GM08714 (cell line): ENCODE measurements around the gene SVIL.
"Not testable (repeated sequence)": the region's sequence is repeated elsewhere in the genome, so short reads cannot be mapped to it uniquely, and the experiment has no call there.

Experiments used
- H3K4me3 ChIP-seq: fragments of 200-500 bp; sonication (Bioruptor generic); 2 replicates; pipeline ENCODE4 v1.5.1; 2014; ENCODE audit warnings: mild to moderate bottlenecking, low read length, inconsistent platforms
- ZNF274 ChIP-seq: IDR thresholded peaks from 2 replicates; pipeline ENCODE4 v1.6.1; 2012; ENCODE audit warnings: mild to moderate bottlenecking, low read depth, low read length

SVIL gene

GRCh38 chr10:29508554-29509244 lies 126.1 kb downstream of the SVIL start:
- no peak overlapping the region for H3K4me3 ChIP-seq
- TF ChIP-seq ZNF274, result no peak

- H3K4me3 ChIP-seq, result not testable (repeated sequence)
Observed at GRCh38 chr10:29507750-29508149, 127.0 kb downstream of the SVIL start.

- not testable (repeated sequence) for H3K4me3 ChIP-seq
Observed at GRCh38 chr10:29506324-29506921, 128.3 kb downstream of the SVIL start.

GRCh38 chr10:29502351-29502750 lies 132.4 kb downstream of the SVIL start:
- H3K4me3 ChIP-seq, result no peak overlapping the region
- TF ChIP-seq ZNF274, result no peak

- H3K4me3 ChIP-seq, result no peak overlapping the region
- TF ChIP-seq ZNF274, result no peak
Observed at GRCh38 chr10:29501692-29502091, 133.1 kb downstream of the SVIL start.

GRCh38 chr10:29499993-29500537 lies 134.7 kb downstream of the SVIL start:
- no peak for TF ChIP-seq ZNF274
- H3K4me3 ChIP-seq, result no peak overlapping the region

- H3K4me3 ChIP-seq, result no peak overlapping the region
- TF ChIP-seq ZNF274, result no peak
Observed at GRCh38 chr10:29496341-29497162, 138.2 kb downstream of the SVIL start.

- no peak overlapping the region for H3K4me3 ChIP-seq
- TF ChIP-seq ZNF274, result no peak
Observed at GRCh38 chr10:29495366-29495765, 139.4 kb downstream of the SVIL start.

- H3K4me3 ChIP-seq, result no peak overlapping the region
- TF ChIP-seq ZNF274, result no peak
Observed at GRCh38 chr10:29493697-29494096, 141.1 kb downstream of the SVIL start.

- no peak overlapping the region for H3K4me3 ChIP-seq
- TF ChIP-seq ZNF274, result no peak
Observed at GRCh38 chr10:29492774-29493173, 142.0 kb downstream of the SVIL start.

GRCh38 chr10:29491918-29492317 lies 142.9 kb downstream of the SVIL start:
- no peak overlapping the region for H3K4me3 ChIP-seq
- TF ChIP-seq ZNF274, result no peak

- H3K4me3 ChIP-seq, result not testable (repeated sequence)
Observed at GRCh38 chr10:29490781-29491280, 143.9 kb downstream of the SVIL start.

GRCh38 chr10:29488471-29488870 lies 146.3 kb downstream of the SVIL start:
- H3K4me3 ChIP-seq, result not testable (repeated sequence)

- not testable (repeated sequence) for H3K4me3 ChIP-seq
Observed at GRCh38 chr10:29487884-29488266, 146.9 kb downstream of the SVIL start.

- H3K4me3 ChIP-seq, result not testable (repeated sequence)
Observed at GRCh38 chr10:29487032-29487883, 147.5 kb downstream of the SVIL start.
